NCI-H2029 treated with DMSO at 0.1 percent for 48 hours (cell line): ENCODE measurements around the gene TNS3.

Experiments used
- DNase-seq: peaks from one replicate; lab custom pipeline; 2025; lab: John Stamatoyannopoulos, UW

TNS3 gene

GRCh38 chr7:47328392-47329319, 253.3 kb downstream of the TNS3 start:
- no peak for DNase-seq

- no peak for DNase-seq
Measured at GRCh38 chr7:47327698-47328391, 254.1 kb downstream of the TNS3 start.

GRCh38 chr7:47327346-47327697, 254.6 kb downstream of the TNS3 start:
- DNase-seq, result no peak

GRCh38 chr7:47326808-47327207, 255.1 kb downstream of the TNS3 start:
- DNase-seq, result no peak

GRCh38 chr7:47326220-47326619, 255.7 kb downstream of the TNS3 start:
- DNase-seq, result no peak

- DNase-seq, result no peak
Measured at GRCh38 chr7:47325337-47325736, 256.6 kb downstream of the TNS3 start.

GRCh38 chr7:47323904-47324303, 258.0 kb downstream of the TNS3 start:
- DNase-seq, result no peak

GRCh38 chr7:47322731-47323130, 259.2 kb downstream of the TNS3 start:
- DNase-seq, result no peak

GRCh38 chr7:47320296-47320695, 261.6 kb downstream of the TNS3 start:
- DNase-seq, result no peak

- DNase-seq, result no peak
Measured at GRCh38 chr7:47318395-47319182, 263.3 kb downstream of the TNS3 start.

GRCh38 chr7:47317487-47317886, 264.4 kb downstream of the TNS3 start:
- DNase-seq, result no peak

- no peak for DNase-seq
Measured at GRCh38 chr7:47314728-47315607, 266.9 kb downstream of the TNS3 start.

- no peak for DNase-seq
Measured at GRCh38 chr7:47314248-47314647, 267.7 kb downstream of the TNS3 start.

GRCh38 chr7:47313564-47313963, 268.3 kb downstream of the TNS3 start:
- DNase-seq, result no peak

GRCh38 chr7:47311891-47312290, 270.0 kb downstream of the TNS3 start:
- no peak for DNase-seq

GRCh38 chr7:47310020-47310419, 271.9 kb downstream of the TNS3 start:
- no peak for DNase-seq

- DNase-seq, result no peak
Measured at GRCh38 chr7:47308808-47309207, 273.1 kb downstream of the TNS3 start.

GRCh38 chr7:47307311-47307710, 274.6 kb downstream of the TNS3 start:
- no peak for DNase-seq

GRCh38 chr7:47304727-47305719, 276.9 kb downstream of the TNS3 start:
- no peak for DNase-seq

- DNase-seq, result no peak
Measured at GRCh38 chr7:47303695-47304453, 278.0 kb downstream of the TNS3 start.
